T47D (cell line): ENCODE results near the gene RPS6KA3.

ENCODE experiments used
- DNase-seq, 2 experiments: peaks; one replicate each; pipeline versions ENCODE4 v3.0.0 to v3.0.0-alpha.2; 2011 to 2012; ENCODE audit warnings: low read depth in 1 of 2, low spot score in 1 of 2
- JUND ChIP-seq: IDR thresholded peaks from 2 replicates; pipeline ENCODE4 v1.6.1; 2012; ENCODE audit warnings: low read depth
- in situ Hi-C: cut with HindIII; loops from 2 replicates; pipeline ENCODE4 v1.10.0; 2016; ENCODE audit warnings: low sequenced_read_pairs, low pct_unique_long_range_greater_than_20kb

RPS6KA3 gene

DNA sequence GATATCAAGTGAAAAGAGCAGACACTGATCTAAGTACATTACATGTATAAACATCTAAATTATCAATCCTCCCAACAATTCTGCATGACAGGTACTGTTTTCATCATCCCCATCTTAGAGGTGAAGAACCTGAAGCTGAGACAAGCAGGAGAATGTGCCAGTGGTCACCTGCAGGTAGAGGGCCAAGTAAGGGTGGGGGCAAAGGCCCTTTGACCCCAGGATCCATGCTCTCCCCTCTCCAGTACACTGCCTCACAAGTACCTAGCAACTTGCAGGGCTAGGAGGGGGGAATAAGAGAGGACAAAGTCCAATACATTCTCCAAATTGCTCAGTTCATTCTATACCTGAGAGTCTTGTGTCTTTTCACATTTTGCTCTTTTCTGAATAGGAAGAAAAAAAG lies 141.7 kb downstream of the RPS6KA3 start:
- no peak for TF ChIP-seq JUND
- in situ Hi-C loops, result no loop called here
- no peak for DNase-seq

DNA sequence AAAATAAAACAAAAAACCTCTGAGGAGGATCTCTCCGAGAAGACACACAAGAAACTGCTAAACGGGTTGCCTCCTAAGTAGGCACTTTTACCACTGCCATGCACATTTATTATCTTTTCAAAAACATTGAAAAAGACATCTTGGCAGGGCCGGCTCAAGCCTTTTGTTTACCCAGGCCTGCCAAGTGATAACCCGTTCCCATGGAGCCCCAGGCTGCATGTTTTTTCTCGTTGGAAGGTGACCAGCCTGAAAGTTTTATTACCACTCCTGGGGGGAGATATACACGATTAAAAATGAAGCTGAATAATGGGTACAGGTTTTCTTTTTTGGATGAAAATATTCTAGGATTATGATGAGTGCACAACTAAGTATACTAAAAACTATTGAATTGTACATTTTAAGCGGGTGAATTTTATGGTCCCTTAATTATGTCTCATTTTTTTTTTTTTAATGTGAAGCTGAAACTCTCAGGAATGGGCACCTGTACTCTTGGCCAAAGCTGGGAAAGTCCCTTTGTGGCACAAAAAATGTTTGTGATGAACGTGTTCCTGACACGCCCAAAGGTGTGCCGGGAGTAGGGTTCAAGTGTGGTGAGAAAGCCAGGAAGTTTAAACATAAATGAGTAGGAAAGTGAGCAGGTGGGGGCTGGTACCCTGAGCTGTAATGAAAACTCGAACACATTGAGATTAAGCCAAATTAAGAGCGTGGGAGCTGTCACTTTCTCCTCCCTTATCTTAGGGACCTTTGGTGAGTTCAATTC lies 148.5 kb downstream of the RPS6KA3 start:
- DNase-seq, result no peak
- in situ Hi-C loops, result no loop called here
- no peak for TF ChIP-seq JUND

DNA sequence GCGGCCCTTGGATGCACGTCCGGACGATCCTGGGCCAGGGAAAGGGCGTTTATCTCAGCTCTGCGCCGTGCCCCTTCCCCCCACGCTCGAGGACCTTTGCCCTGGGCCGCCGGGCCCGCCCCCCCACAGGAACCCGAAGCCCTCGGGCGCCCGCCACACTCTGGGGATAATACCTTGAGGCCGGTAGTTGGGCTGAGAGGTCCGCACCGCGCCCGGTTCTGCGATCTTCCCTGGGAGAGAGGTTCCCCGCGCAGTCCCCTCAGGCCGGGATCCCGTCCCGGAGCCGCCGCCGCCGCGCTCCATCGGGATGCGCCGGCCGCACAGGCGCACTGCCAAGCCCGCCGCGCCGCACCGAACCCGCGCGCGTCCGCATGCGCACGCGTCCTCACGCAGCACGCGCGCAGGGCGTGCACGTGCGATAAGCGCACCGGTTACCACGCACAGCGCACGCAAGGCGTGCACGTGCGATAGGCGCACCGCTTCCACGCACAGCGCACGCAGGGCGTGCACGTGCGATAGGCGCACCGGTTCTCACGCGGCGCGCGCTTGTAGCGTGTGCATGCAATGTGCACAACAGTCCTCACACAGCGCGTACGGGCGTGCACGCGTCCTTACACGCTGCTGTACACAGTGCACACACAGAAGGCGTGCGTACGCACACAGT lies 150.0 kb downstream of the RPS6KA3 start, which contains the start of gene MAP7D2:
Gene MAP7D2, minus strand, starts transcription at position 331 of the 664 bp plus-strand sequence. Its CDS starts 28 bp downstream, at position 303.
- no peak for TF ChIP-seq JUND
- DNase-seq, result no peak
- in situ Hi-C loops, result no loop called here

DNA sequence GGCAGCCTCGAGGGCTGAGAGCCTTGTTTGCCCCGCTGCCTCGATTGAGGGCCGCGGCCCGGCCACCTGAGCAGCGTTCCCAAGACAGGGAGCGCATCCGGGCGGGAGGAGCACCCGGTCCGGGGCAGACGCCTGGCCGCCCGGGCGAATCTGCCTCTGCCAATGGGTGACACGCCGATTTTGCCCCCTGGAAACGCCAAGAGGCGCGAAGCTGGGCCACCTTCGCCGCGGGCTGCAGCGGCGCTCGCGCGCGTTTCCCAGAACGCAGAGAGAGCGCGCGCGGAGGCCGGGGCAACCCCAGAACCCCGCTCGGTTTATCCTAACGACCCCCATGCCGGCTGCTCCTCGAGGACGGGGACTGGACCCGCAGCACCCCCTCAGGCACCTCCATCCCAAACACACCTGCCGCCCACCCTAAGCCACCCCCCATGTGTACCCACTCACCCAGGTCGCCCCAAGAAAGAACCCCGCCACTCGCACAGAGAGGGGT lies 150.6 kb downstream of the RPS6KA3 start:
- no peak for DNase-seq
- TF ChIP-seq JUND, result no peak
- in situ Hi-C loops, result no loop called here

DNA sequence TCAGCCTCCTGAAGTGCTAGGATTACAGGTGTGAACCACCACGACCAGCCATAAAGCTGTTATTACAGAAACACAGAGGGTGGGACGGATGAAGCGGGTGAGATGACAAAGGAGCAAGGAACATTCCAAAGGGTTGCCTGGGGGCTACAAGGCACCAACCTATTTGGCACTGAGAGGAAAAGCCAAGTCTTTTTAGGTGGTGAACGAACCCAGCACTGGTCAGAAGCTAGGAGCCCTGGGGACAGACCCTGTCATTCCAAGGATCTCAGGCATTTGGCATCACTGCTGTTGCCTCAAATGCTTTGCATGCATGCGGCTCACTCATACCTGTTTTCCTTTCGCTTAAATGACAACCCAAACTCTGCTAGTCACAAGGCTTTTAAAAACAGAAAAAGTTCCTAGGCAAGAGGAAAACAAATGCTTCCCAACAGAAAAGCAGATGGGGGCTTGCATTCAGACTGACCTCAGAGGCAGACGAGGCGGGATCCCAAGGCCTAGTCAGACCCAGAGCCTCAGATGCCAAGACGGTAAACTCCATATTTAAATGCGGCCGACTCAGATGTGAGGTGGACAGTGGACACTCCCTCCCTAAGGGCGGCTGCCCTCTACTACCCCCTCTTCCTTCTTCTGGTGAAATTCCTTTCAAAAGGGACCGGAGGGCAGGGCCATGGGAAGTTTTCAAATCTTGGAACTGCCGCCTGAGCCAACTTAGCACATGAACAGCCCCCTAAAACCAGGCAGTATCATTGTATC lies 154.5 kb downstream of the RPS6KA3 start:
- TF ChIP-seq JUND, result no peak
- no peak for DNase-seq
- in situ Hi-C loops, result no loop called here

DNA sequence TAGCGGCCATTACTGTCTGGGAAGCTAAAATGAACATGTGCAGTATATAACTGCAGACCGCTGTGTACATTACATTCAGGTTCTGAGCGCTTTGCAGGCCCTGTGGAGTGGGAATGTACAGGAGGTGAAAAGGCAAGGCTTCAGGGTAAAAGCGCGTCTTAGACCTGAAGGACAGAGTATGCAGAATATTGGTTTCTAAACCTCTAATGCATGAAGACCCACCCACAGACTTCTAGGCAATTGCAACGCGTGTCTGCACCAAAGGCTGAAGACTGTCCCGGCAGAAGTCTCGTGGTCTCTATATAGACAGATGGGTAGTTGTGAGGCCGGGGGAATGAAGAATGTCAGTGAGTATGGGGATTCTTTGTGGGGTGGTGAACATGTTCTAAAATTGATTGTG lies 155.4 kb downstream of the RPS6KA3 start:
- no peak for TF ChIP-seq JUND
- in situ Hi-C loops, result no loop called here
- DNase-seq, result no peak

DNA sequence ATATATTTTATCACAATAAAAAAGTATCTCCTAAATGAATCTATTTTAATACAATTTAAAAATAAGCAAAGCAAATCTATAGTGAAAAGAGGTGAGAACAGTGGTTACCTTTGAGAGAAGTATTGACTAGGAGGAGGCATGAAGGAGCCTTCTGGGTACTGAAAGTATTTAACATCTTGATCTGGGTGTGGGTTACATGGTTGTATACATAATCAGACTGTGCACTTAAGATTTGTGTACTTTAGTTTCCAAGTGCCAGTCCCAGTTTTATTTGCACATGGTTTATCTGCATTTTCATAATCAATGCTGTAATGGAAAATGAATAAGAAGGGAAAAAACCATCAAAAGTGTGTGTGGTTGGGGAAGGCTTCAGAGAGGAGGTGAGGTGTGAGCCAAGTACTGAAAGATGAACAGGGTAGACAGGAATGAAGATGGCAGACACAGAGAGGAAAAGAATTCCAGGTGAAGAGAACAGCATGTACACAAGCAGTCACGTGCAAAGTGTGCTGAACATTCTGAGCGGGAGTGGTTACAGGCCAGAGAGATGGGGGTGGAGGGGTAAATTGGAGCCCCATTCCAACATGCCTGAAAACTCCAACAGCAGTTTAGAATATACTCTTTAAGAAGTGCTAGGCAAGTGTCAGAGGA lies 164.7 kb downstream of the RPS6KA3 start:
- no peak for DNase-seq
- no peak for TF ChIP-seq JUND
- in situ Hi-C loops, result no loop called here
